ENCODE measurements around the gene HNRNPA0.

The HNRNPA0 gene

GRCh38 chr5:137751869-137752491 is 2.2 kb downstream of the HNRNPA0 start:
- Histone ChIP-seq H3K27ac (no peak overlapping the region), H3K4me3 (ENCODE audit: low read depth, low read length) (peak overlapping the region; percentile 99), H3K36me3 (replicated peaks) (peaks cover 4% of the 10 kb centered on the region), H3K27me3 (replicated peaks) (no peaks in the 10 kb centered on the region)
- in situ Hi-C loops (cut with HindIII; ENCODE audit: low pct_ligation_motif_present, low sequenced_read_pairs), result no loop called here
- peak; percentile 35 for DNase-seq
- peak; percentile 80 for TF ChIP-seq CTCF (IDR thresholded peaks at IDR 0.05; ENCODE audit: low read depth, low read length, missing control alignments)

- in situ Hi-C loops (cut with HindIII; ENCODE audit: low pct_ligation_motif_present, low sequenced_read_pairs), result no loop called here
- no peak for TF ChIP-seq CTCF (IDR thresholded peaks at IDR 0.05; ENCODE audit: low read depth, low read length, missing control alignments)
- peaks cover 4% of the 10 kb centered on the region for H3K36me3 ChIP-seq (replicated peaks)
Measured at GRCh38 chr5:137750436-137750835, 3.7 kb downstream of the HNRNPA0 start.

GRCh38 chr5:137747848-137748247 is 6.3 kb downstream of the HNRNPA0 start:
- no peak overlapping the region for H3K4me3 ChIP-seq (ENCODE audit: low read depth, low read length)
- no peak for TF ChIP-seq CTCF (IDR thresholded peaks at IDR 0.05; ENCODE audit: low read depth, low read length, missing control alignments)
- peaks cover under 1% of the 10 kb centered on the region for H3K36me3 ChIP-seq (replicated peaks)
- in situ Hi-C loops (cut with HindIII; ENCODE audit: low pct_ligation_motif_present, low sequenced_read_pairs), result no loop called here
- H3K27ac ChIP-seq, result no peak overlapping the region
- no peaks in the 10 kb centered on the region for H3K27me3 ChIP-seq (replicated peaks)
- no peak for DNase-seq

More at GRCh38 chr5:137750436-137750835, 3.7 kb downstream of the HNRNPA0 start:
- DNase-seq, result no peak
- Histone ChIP-seq H3K4me3 (ENCODE audit: low read depth, low read length) (no peak overlapping the region), H3K27me3 (replicated peaks) (no peaks in the 10 kb centered on the region), H3K27ac (no peak overlapping the region)

- Histone ChIP-seq H3K27ac (no peak overlapping the region), H3K27me3 (replicated peaks) (no peaks in the 10 kb centered on the region), H3K4me3 (ENCODE audit: low read depth, low read length) (no peak overlapping the region), H3K36me3 (replicated peaks) (no peaks in the 10 kb centered on the region)
- peak; percentile 47 for DNase-seq
- in situ Hi-C loops (cut with HindIII; ENCODE audit: low pct_ligation_motif_present, low sequenced_read_pairs), result no loop called here
- peak; percentile 71 for TF ChIP-seq CTCF (IDR thresholded peaks at IDR 0.05; ENCODE audit: low read depth, low read length, missing control alignments)
Measured at GRCh38 chr5:137743031-137743640, 11.0 kb downstream of the HNRNPA0 start.

- Histone ChIP-seq H3K4me3 (ENCODE audit: low read depth, low read length) (no peak overlapping the region), H3K27me3 (replicated peaks) (no peaks in the 10 kb centered on the region), H3K36me3 (replicated peaks) (no peaks in the 10 kb centered on the region), H3K27ac (no peak overlapping the region)
- no peak for DNase-seq
- in situ Hi-C loops (cut with HindIII; ENCODE audit: low pct_ligation_motif_present, low sequenced_read_pairs), result no loop called here
- TF ChIP-seq CTCF (IDR thresholded peaks at IDR 0.05; ENCODE audit: low read depth, low read length, missing control alignments), result no peak
Measured at GRCh38 chr5:137741718-137742117, 12.4 kb downstream of the HNRNPA0 start.

Data from brain microvascular endothelial cell (primary cell).